Transverse colon (tissue), 4 donors: ENCODE results near the gene HBE1. TPM values are rescaled to one million over a fixed set of nuclear protein-coding genes. Genes with fewer than 3 reads are reported as not detected.
"Not testable (repeated sequence)": the region's sequence is repeated elsewhere in the genome, so short reads cannot be mapped to it uniquely, and the experiment has no call there.

Source experiments
- DNase-seq: peaks from one replicate; pipeline ENCODE4 v3.0.0-alpha.2; 2019
- H3K27ac ChIP-seq, 4 donors: fragments of 200-600 bp; sonication (generic); 2 replicates each; pipeline ENCODE4 v1.5.1; 2016 to 2018; ENCODE audit warnings: inconsistent platforms in 4 of 4
- H3K27me3 ChIP-seq: fragments of 200-600 bp; sonication (generic); 2 replicates; pipeline ENCODE4 v1.5.1; 2017; ENCODE audit warnings: inconsistent platforms
- H3K36me3 ChIP-seq, 4 donors: fragments of 200-600 bp; sonication (generic); 2 replicates each; pipeline ENCODE4 v1.5.1; 2017 to 2019; ENCODE audit warnings: inconsistent platforms in 4 of 4
- H3K4me1 ChIP-seq, 4 donors: fragments of 200-600 bp; sonication (generic); 2 replicates each; pipeline ENCODE4 v1.5.1; 2017 to 2020; ENCODE audit warnings: inconsistent platforms in 4 of 4
- H3K4me3 ChIP-seq, 4 donors: fragments of 200-600 bp; sonication (generic); 1 replicate in 1 of 4; 2 replicates in 3 of 4; pipeline versions ENCODE4 v1.5.1 to v1.6.1; 2017 to 2019; ENCODE audit warnings: inconsistent platforms in 4 of 4
- H3K9me3 ChIP-seq, 2 donors: fragments of 200-600 bp; sonication (generic); 2 replicates each; pipeline ENCODE4 v1.5.1; 2017 to 2019; ENCODE audit warnings: inconsistent platforms in 2 of 2
- CTCF ChIP-seq, 5 experiments: fragments of 200-600 bp in 3 of 5; fragments of 450-650 bp in 2 of 5; sonication (generic) in 3 of 5; IDR thresholded peaks; 1 replicate in 2 of 5; 2 replicates in 3 of 5; pipeline ENCODE4 v1.5.1; 2016 to 2017; ENCODE audit warnings: antibody characterized with exemption in 5 of 5, inconsistent platforms in 3 of 5, mild to moderate bottlenecking in 2 of 5, moderate library complexity in 1 of 5
- EP300 ChIP-seq: sonication (generic); formaldehyde crosslinking; IDR thresholded peaks from one replicate; pipeline ENCODE4 v1.6.1; 2017; ENCODE audit warnings: antibody characterized with exemption, low read depth
- POLR2A ChIP-seq: fragments of 450-650 bp; IDR thresholded peaks from one replicate; pipeline ENCODE4 v1.6.1; 2016; ENCODE audit warnings: antibody characterized with exemption, mild to moderate bottlenecking, moderate library complexity
- POLR2AphosphoS5 ChIP-seq, 3 donors: sonication (generic); formaldehyde crosslinking; IDR thresholded peaks; one replicate each; pipeline ENCODE4 v1.6.1; 2016; ENCODE audit warnings: antibody characterized with exemption in 3 of 3
- WGBS, 2 donors: methylation state at CpG; one replicate each; pipeline ENCODE4 v1.1.5; 2018; ENCODE audit warnings: low coverage in 1 of 2; 5-methylcytosine and 5-hydroxymethylcytosine counted together
- in situ Hi-C, 4 donors: fragments of 200-750 bp; cut with MboI; loops; one replicate each; pipeline versions ENCODE4 v1.15.0 to v1.15.1; 2017; ENCODE audit warnings: low sequenced_read_pairs in 3 of 4, low pct_ligation_motif_present in 1 of 4, low pct_unique_long_range_greater_than_20kb in 1 of 4
- intact Hi-C: fragments of 100-400 bp; cut with DNase I; formaldehyde crosslinking; loops from one replicate; pipeline ENCODE4 v1.15.1; 2023; ENCODE audit warnings: low total_unique reads
- total RNA-seq, 4 donors: library from RNA; depleted of rRNA; stranded (reverse); fragments of >200 nt; gene quantifications; one replicate each; pipeline ENCODE4 v1.1.0, GENCODE V29; 2016

The HBE1 gene
- total RNA-seq, 4 donors from 2014 or later, result not detected

GRCh38 chr11:5267033-5267563 is 2.6 kb downstream of the HBE1 start:
- H3K27ac ChIP-seq, result no peak overlapping the region
- H3K36me3 ChIP-seq, result no peaks in the 10 kb centered on the region
- H3K4me1 ChIP-seq, result no peaks in the 10 kb centered on the region
- DNase-seq, result no peak
- H3K9me3 ChIP-seq, result no peaks in the 10 kb centered on the region
- 81 to 85% methylated on average over 2 of the region's 2 CpGs for WGBS, 2 donors
- no peak overlapping the region for H3K4me3 ChIP-seq
- H3K27me3 ChIP-seq, result no peaks in the 10 kb centered on the region
- in situ Hi-C loops (no loop called here), intact Hi-C loops (no loop called here)
- TF ChIP-seq POLR2AphosphoS5 (IDR thresholded peaks at IDR 0.05) (no peak), CTCF (IDR thresholded peaks at IDR 0.05) (no peak), POLR2A (no peak), EP300 (no peak)

GRCh38 chr11:5266609-5267008 is 3.1 kb downstream of the HBE1 start:
- H3K27me3 ChIP-seq, result no peaks in the 10 kb centered on the region
- intact Hi-C loops (no loop called here), in situ Hi-C loops (no loop called here)
- DNase-seq, result no peak
- no peaks in the 10 kb centered on the region for H3K4me1 ChIP-seq
- H3K36me3 ChIP-seq, result no peaks in the 10 kb centered on the region
- TF ChIP-seq CTCF (IDR thresholded peaks at IDR 0.05) (no peak), POLR2A (no peak), POLR2AphosphoS5 (IDR thresholded peaks at IDR 0.05) (no peak), EP300 (no peak)
- no peak overlapping the region for H3K4me3 ChIP-seq
- H3K9me3 ChIP-seq, result no peaks in the 10 kb centered on the region
- H3K27ac ChIP-seq, result no peak overlapping the region

GRCh38 chr11:5265832-5266231 is 3.9 kb downstream of the HBE1 start:
- Histone ChIP-seq H3K36me3 (no peaks in the 10 kb centered on the region), H3K27ac (no peak overlapping the region), H3K4me1 (no peaks in the 10 kb centered on the region), H3K27me3 (no peaks in the 10 kb centered on the region), H3K9me3 (no peaks in the 10 kb centered on the region), H3K4me3 (no peak overlapping the region)
- TF ChIP-seq POLR2A, result no peak
- 54 to 61% methylated on average over 2 of the region's 2 CpGs for WGBS, 2 donors
- in situ Hi-C loops (no loop called here), intact Hi-C loops (no loop called here)
- DNase-seq, result no peak

GRCh38 chr11:5258543-5259262 is 11.0 kb downstream of the HBE1 start:
- Histone ChIP-seq H3K27me3 (no peaks in the 10 kb centered on the region), H3K27ac (no peak overlapping the region), H3K9me3 (no peaks in the 10 kb centered on the region), H3K4me3 (no peak overlapping the region), H3K4me1 (no peaks in the 10 kb centered on the region), H3K36me3 (no peaks in the 10 kb centered on the region)
- no peak for DNase-seq
- intact Hi-C loops, result no loop called here
- 76% methylated on average over 7 of the region's 7 CpGs; no CpG with 5 or more reads in 1 of the 2 donors for WGBS, 2 donors
- in situ Hi-C loops, result no loop called here
- TF ChIP-seq POLR2A, result no peak
- no peak for TF ChIP-seq EP300
- TF ChIP-seq CTCF (IDR thresholded peaks at IDR 0.05), result no peak
- no peak for TF ChIP-seq POLR2AphosphoS5 (IDR thresholded peaks at IDR 0.05)

- no peaks in the 10 kb centered on the region for H3K4me1 ChIP-seq
- H3K9me3 ChIP-seq, result no peaks in the 10 kb centered on the region
- no peaks in the 10 kb centered on the region for H3K36me3 ChIP-seq
- no peak overlapping the region for H3K4me3 ChIP-seq
- in situ Hi-C loops (no loop called here), intact Hi-C loops (no loop called here)
- WGBS, 2 donors, result 28 to 31% methylated on average over 2 of the region's 2 CpGs
- H3K27me3 ChIP-seq, result no peaks in the 10 kb centered on the region
- TF ChIP-seq EP300 (no peak), POLR2AphosphoS5 (IDR thresholded peaks at IDR 0.05) (no peak), POLR2A (no peak), CTCF (IDR thresholded peaks at IDR 0.05) (no peak)
- no peak for DNase-seq
- H3K27ac ChIP-seq, result no peak overlapping the region
Observed at GRCh38 chr11:5257296-5257695, 12.4 kb downstream of the HBE1 start.

- H3K27me3 ChIP-seq, H3K27ac ChIP-seq, H3K36me3 ChIP-seq, intact Hi-C loops, H3K4me1 ChIP-seq, in situ Hi-C loops, H3K4me3 ChIP-seq, H3K9me3 ChIP-seq, DNase-seq: not testable (repeated sequence)
- 61 to 63% methylated on average over 3 to 4 of the region's 9 CpGs for WGBS, 2 donors
Observed at GRCh38 chr11:5254646-5255413, 14.9 kb downstream of the HBE1 start, which contains the start of gene HBG2. TSS of gene HBG2 (minus strand) at chr11:5254781. CDS start at chr11:5254728, 53 bp downstream.
